PC-3 (cell line): Measurements from ENCODE around the gene CCDC184. TPM values are rescaled to one million over a fixed set of nuclear protein-coding genes. Genes with fewer than 3 reads are reported as not detected.

ENCODE experiments used
- ATAC-seq: fragments of 200-7000 bp; cut with Tn5 transposase; 2 replicates; pipeline ENCODE4 v1.9.1; 2020; ENCODE audit warnings: mild to moderate bottlenecking, moderate library complexity
- BruUV-seq: library from RNA; stranded (reverse); fragments of 400-500 nt; replicated peaks from 2 replicates; lab custom pipeline; 2021; lab: Mats Ljungman, UMichigan
- CTCF ChIA-PET: fragments of 300-600 bp; sonication (Branson Sonifier 250); formaldehyde crosslinking; loops from one replicate; lab custom pipeline; 2022; ENCODE audit warnings: antibody characterized with exemption; lab: Charles Lee
- POLR2A ChIA-PET: fragments of 300-600 bp; sonication (Branson Sonifier 250); formaldehyde crosslinking; loops from one replicate; lab custom pipeline; 2022; ENCODE audit warnings: antibody characterized with exemption; ENCODE audit not compliant: unreplicated experiment; lab: Charles Lee
- DNase-seq: peaks from one replicate; pipeline ENCODE4 v3.0.0-alpha.2; 2015
- H2AFZ ChIP-seq: fragments of 300-600 bp; sonication (generic); 2 replicates; pipeline ENCODE4 v1.6.0; 2016; ENCODE audit warnings: antibody characterized with exemption, low read length
- H3F3A ChIP-seq: fragments of 300-600 bp; sonication (generic); one replicate; pipeline ENCODE4 v1.6.0; 2017; ENCODE audit warnings: antibody characterized with exemption, low read length, control low read depth, mild to moderate bottlenecking; ENCODE audit not compliant: unreplicated experiment
- H3K27ac ChIP-seq: fragments of 300-600 bp; sonication (generic); 2 replicates; pipeline ENCODE4 v1.5.1; 2016; ENCODE audit warnings: mild to moderate bottlenecking, low read length
- H3K27me3 ChIP-seq: fragments of 300-600 bp; sonication (generic); 2 replicates; pipeline ENCODE4 v1.6.1; 2016; ENCODE audit warnings: low read length, mixed read lengths
- H3K36me3 ChIP-seq: fragments of 300-600 bp; sonication (generic); 2 replicates; pipeline ENCODE4 v1.6.1; 2016; ENCODE audit warnings: low read depth, mixed run types, low read length, mixed read lengths
- H3K4me1 ChIP-seq: fragments of 300-600 bp; sonication (generic); 2 replicates; pipeline ENCODE4 v1.5.1; 2016; ENCODE audit warnings: low read length; ENCODE audit not compliant: insufficient read depth
- H3K4me2 ChIP-seq: fragments of 300-600 bp; sonication (generic); 2 replicates; pipeline ENCODE4 v1.6.0; 2016; ENCODE audit warnings: low read length
- H3K4me3 ChIP-seq: fragments of 300-600 bp; sonication (generic); 2 replicates; pipeline ENCODE4 v1.5.1; 2016; ENCODE audit warnings: mild to moderate bottlenecking, low read length, mixed read lengths
- H3K79me2 ChIP-seq: fragments of 300-600 bp; sonication (generic); 2 replicates; pipeline ENCODE4 v1.6.1; 2017; ENCODE audit warnings: low read length, mixed read lengths
- H3K9ac ChIP-seq: fragments of 300-600 bp; sonication (generic); 2 replicates; pipeline ENCODE4 v1.6.0; 2016; ENCODE audit warnings: mild to moderate bottlenecking, low read length
- H3K9me2 ChIP-seq: fragments of 300-600 bp; sonication (generic); replicated peaks from 2 replicates; pipeline ENCODE4 v1.6.1; 2016; ENCODE audit warnings: mixed run types, low read length, mixed read lengths
- H3K9me3 ChIP-seq: fragments of 300-600 bp; sonication (generic); 2 replicates; pipeline ENCODE4 v1.6.1; 2016; ENCODE audit warnings: low read length, mixed read lengths
- H4K20me1 ChIP-seq: fragments of 300-600 bp; sonication (generic); 2 replicates; pipeline ENCODE4 v1.6.1; 2016; ENCODE audit warnings: low read length, mixed read lengths
- EZH2 ChIP-seq: fragments of 300-600 bp; sonication (generic); IDR thresholded peaks from one replicate; pipeline ENCODE4 v1.6.1; 2017; ENCODE audit warnings: antibody characterized with exemption, mild to moderate bottlenecking, low read length; ENCODE audit not compliant: unreplicated experiment
- EZH2phosphoT487 ChIP-seq: fragments of 300-600 bp; sonication (generic); IDR thresholded peaks from 2 replicates; pipeline ENCODE4 v1.6.1; 2018; ENCODE audit warnings: mild to moderate bottlenecking, antibody characterized with exemption, low read length, borderline replicate concordance
- intact Hi-C: fragments of 100-400 bp; cut with micrococcal nuclease; formaldehyde crosslinking; loops from 2 replicates; pipeline ENCODE4 v1.9.0; 2023
- total RNA-seq: library from RNA; depleted of rRNA; stranded (reverse); fragments of >200 nt; gene quantifications from 2 replicates; pipeline ENCODE4 v1.2.3, GENCODE V29; 2014
- TF ChIP-seq, protein P1 (sequence below): fragments of 300-600 bp; sonication (generic); conservative IDR thresholded peaks from 2 replicates; pipeline ENCODE4 v1.5.1; 2017; ENCODE audit warnings: antibody characterized with exemption, low read depth, mild to moderate bottlenecking, low read length

The CCDC184 gene
- total RNA-seq, 1 experiment from 2014 or later, result not detected

DNA sequence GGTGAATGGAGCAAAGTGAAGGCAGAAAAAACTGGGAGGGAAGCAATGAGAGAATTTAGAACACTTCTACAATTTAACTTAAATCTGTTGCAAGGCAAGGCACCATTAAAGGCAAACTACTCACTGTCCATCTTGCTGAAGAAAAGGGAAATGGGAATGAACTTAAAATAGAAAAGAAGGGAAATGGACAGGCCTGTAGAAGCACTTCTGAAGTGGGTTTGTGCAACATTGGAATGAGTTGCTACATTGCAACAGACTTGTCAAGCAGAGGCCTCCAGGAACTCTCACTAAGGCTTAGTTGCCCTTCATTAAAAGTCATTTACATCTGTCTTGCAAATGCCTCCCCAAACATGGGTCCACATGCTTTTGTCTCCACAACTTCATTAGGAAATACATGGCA, 33.3 kb downstream of the CCDC184 start:
- TF ChIP-seq EZH2 (no peak), EZH2phosphoT487 (no peak)
- TF ChIP-seq, protein P1, sequence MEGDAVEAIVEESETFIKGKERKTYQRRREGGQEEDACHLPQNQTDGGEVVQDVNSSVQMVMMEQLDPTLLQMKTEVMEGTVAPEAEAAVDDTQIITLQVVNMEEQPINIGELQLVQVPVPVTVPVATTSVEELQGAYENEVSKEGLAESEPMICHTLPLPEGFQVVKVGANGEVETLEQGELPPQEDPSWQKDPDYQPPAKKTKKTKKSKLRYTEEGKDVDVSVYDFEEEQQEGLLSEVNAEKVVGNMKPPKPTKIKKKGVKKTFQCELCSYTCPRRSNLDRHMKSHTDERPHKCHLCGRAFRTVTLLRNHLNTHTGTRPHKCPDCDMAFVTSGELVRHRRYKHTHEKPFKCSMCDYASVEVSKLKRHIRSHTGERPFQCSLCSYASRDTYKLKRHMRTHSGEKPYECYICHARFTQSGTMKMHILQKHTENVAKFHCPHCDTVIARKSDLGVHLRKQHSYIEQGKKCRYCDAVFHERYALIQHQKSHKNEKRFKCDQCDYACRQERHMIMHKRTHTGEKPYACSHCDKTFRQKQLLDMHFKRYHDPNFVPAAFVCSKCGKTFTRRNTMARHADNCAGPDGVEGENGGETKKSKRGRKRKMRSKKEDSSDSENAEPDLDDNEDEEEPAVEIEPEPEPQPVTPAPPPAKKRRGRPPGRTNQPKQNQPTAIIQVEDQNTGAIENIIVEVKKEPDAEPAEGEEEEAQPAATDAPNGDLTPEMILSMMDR, result no peak
- CTCF ChIA-PET, result no interaction called here
- ATAC-seq, result no peak
- H2AFZ ChIP-seq, result no peak overlapping the region
- H3K4me1 ChIP-seq, result no peaks in the 10 kb centered on the region
- H3K9me2 ChIP-seq, result no peaks in the 10 kb centered on the region
- H3K4me2 ChIP-seq, result no peak overlapping the region
- no peaks in the 10 kb centered on the region for H3K9me3 ChIP-seq
- BruUV-seq, result no TSS peak
- H3K27me3 ChIP-seq, result peaks cover 71% of the 10 kb centered on the region
- no peaks in the 10 kb centered on the region for H3F3A ChIP-seq
- POLR2A ChIA-PET, result no interaction called here
- H3K4me3 ChIP-seq, result no peak overlapping the region
- H3K9ac ChIP-seq, result no peak overlapping the region
- no peaks in the 10 kb centered on the region for H3K79me2 ChIP-seq
- intact Hi-C loops, result no loop called here
- no peaks in the 10 kb centered on the region for H3K36me3 ChIP-seq
- no peaks in the 10 kb centered on the region for H4K20me1 ChIP-seq
- no peak overlapping the region for H3K27ac ChIP-seq
- no peak for DNase-seq

GRCh38 chr12:48219631-48220030, 36.2 kb downstream of the CCDC184 start:
- H3K9ac ChIP-seq, result no peak overlapping the region
- no peaks in the 10 kb centered on the region for H3K9me3 ChIP-seq
- POLR2A ChIA-PET, result no interaction called here
- no TSS peak for BruUV-seq
- no peak overlapping the region for H3K4me3 ChIP-seq
- TF ChIP-seq EZH2 (no peak), EZH2phosphoT487 (no peak)
- TF ChIP-seq, protein P1, result no peak
- no peak overlapping the region for H3K4me2 ChIP-seq
- no peaks in the 10 kb centered on the region for H3F3A ChIP-seq
- H3K4me1 ChIP-seq, result no peaks in the 10 kb centered on the region
- H3K9me2 ChIP-seq, result no peaks in the 10 kb centered on the region
- H2AFZ ChIP-seq, result no peak overlapping the region
- H3K27ac ChIP-seq, result no peak overlapping the region
- DNase-seq, result no peak
- no peaks in the 10 kb centered on the region for H3K79me2 ChIP-seq
- H4K20me1 ChIP-seq, result no peaks in the 10 kb centered on the region
- H3K36me3 ChIP-seq, result no peaks in the 10 kb centered on the region
- peaks cover 47% of the 10 kb centered on the region for H3K27me3 ChIP-seq
- CTCF ChIA-PET, result no interaction called here
- no peak for ATAC-seq
- intact Hi-C loops, result no loop called here

GRCh38 chr12:48220701-48221100, 37.3 kb downstream of the CCDC184 start:
- Histone ChIP-seq H3K27ac (no peak overlapping the region), H3K9ac (no peak overlapping the region), H3F3A (no peaks in the 10 kb centered on the region), H3K9me2 (no peaks in the 10 kb centered on the region), H3K79me2 (no peaks in the 10 kb centered on the region), H3K4me1 (no peaks in the 10 kb centered on the region), H3K36me3 (no peaks in the 10 kb centered on the region), H4K20me1 (no peaks in the 10 kb centered on the region), H3K4me2 (no peak overlapping the region), H2AFZ (no peak overlapping the region), H3K9me3 (no peaks in the 10 kb centered on the region), H3K27me3 (peaks cover 41% of the 10 kb centered on the region), H3K4me3 (no peak overlapping the region)
- ChIA-PET POLR2A (no interaction called here), CTCF (no interaction called here)
- ATAC-seq (no peak), DNase-seq (no peak)
- TF ChIP-seq EZH2phosphoT487, result no peak
- TF ChIP-seq EZH2, result no peak
- TF ChIP-seq, protein P1, result no peak
- no TSS peak for BruUV-seq
- intact Hi-C loops, result no loop called here
